ENCODE measurements around the gene YIPF3. TPM values are rescaled to one million over a fixed set of nuclear protein-coding genes. Genes with fewer than 3 reads are reported as not detected.

YIPF3 gene
- polyA plus RNA-seq, 1 donor from 2014 or later: 244 TPM

GRCh38 chr6:43517505-43518357 lies 1.0 kb upstream of the YIPF3 start:
- peak overlapping the region; percentile 47 for H2AFZ ChIP-seq (ENCODE audit: low read depth, low read length)
- TF ChIP-seq EZH2 (IDR thresholded peaks at IDR 0.05; ENCODE audit: borderline replicate concordance, insufficient read depth, low read length, poor library complexity, severe bottlenecking) (no peak), SMC3 (conservative IDR thresholded peaks at IDR 0.05; ENCODE audit: poor library complexity) (no peak), CTCF (IDR thresholded peaks at IDR 0.05; ENCODE audit: poor library complexity, severe bottlenecking) (no peak), POLR2AphosphoS5 (IDR thresholded peaks at IDR 0.05) (no peak), EP300 (conservative IDR thresholded peaks at IDR 0.05; ENCODE audit: poor library complexity, severe bottlenecking) (no peak)
- no peaks in the 10 kb centered on the region for H4K20me1 ChIP-seq (ENCODE audit: insufficient read depth)
- H3K79me2 ChIP-seq (replicated peaks; ENCODE audit: insufficient read depth, low read length): peaks cover 44% of the 10 kb centered on the region
- H3K9me2 ChIP-seq (ENCODE audit: insufficient read depth, low read length): no peaks in the 10 kb centered on the region
- no peaks in the 10 kb centered on the region for H3K36me3 ChIP-seq (ENCODE audit: insufficient read depth, low read length)
- peak overlapping the region; percentile 87 for H3K4me2 ChIP-seq (ENCODE audit: low read length)
- peak overlapping the region; percentile 95 for H3K27ac ChIP-seq (ENCODE audit: low read length)
- no peaks in the 10 kb centered on the region for H3K27me3 ChIP-seq (ENCODE audit: insufficient read depth, low read depth, low read length)
- no peaks in the 10 kb centered on the region for H3K9me3 ChIP-seq (ENCODE audit: low read length)
- peak overlapping the region; percentile 99 for H3K9ac ChIP-seq (ENCODE audit: low read length)
- H3K4me3 ChIP-seq (ENCODE audit: low read length): peak overlapping the region; percentile 99
- no peaks in the 10 kb centered on the region for H3F3A ChIP-seq (ENCODE audit: insufficient read depth, low read length, poor library complexity, severe bottlenecking)

GRCh38 chr6:43516367-43516696 lies 394 bp downstream of the YIPF3 start:
- Histone ChIP-seq H3K4me2 (ENCODE audit: low read length) (peak overlapping the region; percentile 81), H2AFZ (ENCODE audit: low read depth, low read length) (peak overlapping the region; percentile 81), H3F3A (ENCODE audit: insufficient read depth, low read length, poor library complexity, severe bottlenecking) (no peaks in the 10 kb centered on the region), H3K27me3 (ENCODE audit: insufficient read depth, low read depth, low read length) (no peaks in the 10 kb centered on the region), H3K79me2 (replicated peaks; ENCODE audit: insufficient read depth, low read length) (peaks cover 44% of the 10 kb centered on the region), H3K9me2 (ENCODE audit: insufficient read depth, low read length) (no peaks in the 10 kb centered on the region), H4K20me1 (ENCODE audit: insufficient read depth) (no peaks in the 10 kb centered on the region), H3K4me3 (ENCODE audit: low read length) (peak overlapping the region; percentile 99), H3K27ac (ENCODE audit: low read length) (peak overlapping the region; percentile 95), H3K9me3 (ENCODE audit: low read length) (no peaks in the 10 kb centered on the region), H3K9ac (ENCODE audit: low read length) (peak overlapping the region; percentile 99), H3K36me3 (ENCODE audit: insufficient read depth, low read length) (no peaks in the 10 kb centered on the region)
- TF ChIP-seq POLR2AphosphoS5 (IDR thresholded peaks at IDR 0.05) (no peak), RAD21 (conservative IDR thresholded peaks at IDR 0.05) (no peak), MXI1 (conservative IDR thresholded peaks at IDR 0.05; ENCODE audit: poor library complexity, severe bottlenecking) (no peak), EZH2 (IDR thresholded peaks at IDR 0.05; ENCODE audit: borderline replicate concordance, insufficient read depth, low read length, poor library complexity, severe bottlenecking) (no peak), CTCF (IDR thresholded peaks at IDR 0.05; ENCODE audit: poor library complexity, severe bottlenecking) (no peak), TAF1 (IDR thresholded peaks at IDR 0.05; ENCODE audit: low read depth) (no peak), SMC3 (conservative IDR thresholded peaks at IDR 0.05; ENCODE audit: poor library complexity) (no peak), EP300 (conservative IDR thresholded peaks at IDR 0.05; ENCODE audit: poor library complexity, severe bottlenecking) (no peak)
- TF ChIP-seq, protein P1, sequence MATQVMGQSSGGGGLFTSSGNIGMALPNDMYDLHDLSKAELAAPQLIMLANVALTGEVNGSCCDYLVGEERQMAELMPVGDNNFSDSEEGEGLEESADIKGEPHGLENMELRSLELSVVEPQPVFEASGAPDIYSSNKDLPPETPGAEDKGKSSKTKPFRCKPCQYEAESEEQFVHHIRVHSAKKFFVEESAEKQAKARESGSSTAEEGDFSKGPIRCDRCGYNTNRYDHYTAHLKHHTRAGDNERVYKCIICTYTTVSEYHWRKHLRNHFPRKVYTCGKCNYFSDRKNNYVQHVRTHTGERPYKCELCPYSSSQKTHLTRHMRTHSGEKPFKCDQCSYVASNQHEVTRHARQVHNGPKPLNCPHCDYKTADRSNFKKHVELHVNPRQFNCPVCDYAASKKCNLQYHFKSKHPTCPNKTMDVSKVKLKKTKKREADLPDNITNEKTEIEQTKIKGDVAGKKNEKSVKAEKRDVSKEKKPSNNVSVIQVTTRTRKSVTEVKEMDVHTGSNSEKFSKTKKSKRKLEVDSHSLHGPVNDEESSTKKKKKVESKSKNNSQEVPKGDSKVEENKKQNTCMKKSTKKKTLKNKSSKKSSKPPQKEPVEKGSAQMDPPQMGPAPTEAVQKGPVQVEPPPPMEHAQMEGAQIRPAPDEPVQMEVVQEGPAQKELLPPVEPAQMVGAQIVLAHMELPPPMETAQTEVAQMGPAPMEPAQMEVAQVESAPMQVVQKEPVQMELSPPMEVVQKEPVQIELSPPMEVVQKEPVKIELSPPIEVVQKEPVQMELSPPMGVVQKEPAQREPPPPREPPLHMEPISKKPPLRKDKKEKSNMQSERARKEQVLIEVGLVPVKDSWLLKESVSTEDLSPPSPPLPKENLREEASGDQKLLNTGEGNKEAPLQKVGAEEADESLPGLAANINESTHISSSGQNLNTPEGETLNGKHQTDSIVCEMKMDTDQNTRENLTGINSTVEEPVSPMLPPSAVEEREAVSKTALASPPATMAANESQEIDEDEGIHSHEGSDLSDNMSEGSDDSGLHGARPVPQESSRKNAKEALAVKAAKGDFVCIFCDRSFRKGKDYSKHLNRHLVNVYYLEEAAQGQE (IDR thresholded peaks at IDR 0.05; ENCODE audit: borderline replicate concordance): no peak

All from neural cell (in vitro differentiated cells).